Vagina (tissue), 2 donors: ENCODE results near the gene PPP2R2C.

Experiments used
- CTCF ChIP-seq, 3 experiments: fragments of 450-650 bp in 2 of 3; fragments of 200-600 bp in 1 of 3; sonication (generic) in 1 of 3; IDR thresholded peaks; one replicate each; pipeline ENCODE4 v1.5.1; 2017 to 2019; ENCODE audit warnings: antibody characterized with exemption in 3 of 3, mild to moderate bottlenecking in 2 of 3, moderate library complexity in 2 of 3
- POLR2A ChIP-seq, 2 donors: fragments of 450-650 bp; IDR thresholded peaks; one replicate each; pipeline ENCODE4 v1.6.1; 2017; ENCODE audit warnings: antibody characterized with exemption in 2 of 2, mild to moderate bottlenecking in 2 of 2, moderate library complexity in 2 of 2
- POLR2AphosphoS5 ChIP-seq, 2 donors: sonication (generic); formaldehyde crosslinking; IDR thresholded peaks; one replicate each; pipeline ENCODE4 v1.9.0; 2017; ENCODE audit warnings: antibody characterized with exemption in 2 of 2, mild to moderate bottlenecking in 2 of 2, low read depth in 1 of 2; ENCODE audit not compliant: insufficient read depth in 1 of 2

- TF ChIP-seq CTCF (IDR thresholded peaks at IDR 0.05), result no peak
- no peak for TF ChIP-seq POLR2AphosphoS5 (IDR thresholded peaks at IDR 0.05; ENCODE audit: insufficient read depth in 1 of 2, low read depth in 1 of 2)
- no peak for TF ChIP-seq POLR2A (IDR thresholded peaks at IDR 0.05)
These were observed 46.5 kb downstream of the PPP2R2C start for GRCh38 chr4:6425911-6426310.
